ENCODE results near the gene EVA1A.

The EVA1A gene

DNA sequence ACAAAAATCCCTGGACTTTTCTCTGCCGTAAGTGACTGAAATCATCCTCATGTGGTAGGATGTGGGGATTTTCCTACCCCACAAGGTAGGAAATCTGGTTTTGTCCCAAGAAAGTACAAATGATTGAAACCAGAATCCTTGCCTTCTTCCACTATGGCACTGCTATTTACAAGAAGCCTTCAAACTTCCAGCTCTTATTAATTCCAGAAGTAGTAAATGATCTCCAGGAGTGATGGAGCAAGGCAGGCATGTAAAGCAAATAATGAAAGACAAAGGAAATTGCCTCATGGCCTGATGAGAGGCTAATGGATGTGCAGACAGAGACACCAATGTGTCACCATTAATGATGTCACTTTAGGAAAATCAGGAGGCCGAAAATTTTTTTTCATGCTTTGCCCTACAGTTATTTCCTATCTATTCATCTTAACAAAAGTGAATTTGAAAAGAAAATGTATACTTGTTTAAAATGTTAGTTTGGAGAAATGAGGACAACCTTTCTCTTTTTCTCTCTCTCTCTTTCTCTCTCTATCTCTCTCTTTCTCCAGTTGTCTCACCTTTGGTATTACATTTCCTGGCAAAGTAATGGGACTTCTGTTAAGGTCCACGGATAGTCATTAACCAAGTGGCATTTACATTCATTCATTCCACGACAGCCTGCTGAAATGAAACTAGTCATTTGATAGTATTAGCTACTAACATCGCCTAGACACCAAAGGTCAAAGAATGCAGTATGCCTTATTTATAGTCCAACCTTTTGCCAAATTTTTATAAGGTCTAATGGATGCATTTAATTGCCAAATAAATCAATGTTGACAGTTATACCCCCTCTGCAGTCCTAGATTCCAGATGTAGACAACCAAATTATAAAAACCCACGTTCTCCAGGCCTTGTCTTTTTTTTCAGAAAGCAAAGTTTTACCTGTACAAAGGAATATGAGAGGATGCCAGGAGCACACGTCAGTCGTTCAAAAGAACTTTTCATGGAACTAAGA is 5.0 kb upstream of the EVA1A start:
- Histone ChIP-seq H3K27ac (ENCODE audit: low read depth, low read length) (no peak overlapping the region), H4K20me1 (ENCODE audit: control insufficient read depth, insufficient read depth, low read depth, low read length) (no peaks in the 10 kb centered on the region), H3K27me3 (ENCODE audit: control insufficient read depth, low read length) (no peaks in the 10 kb centered on the region), H3K4me1 (ENCODE audit: control insufficient read depth, low read length) (no peaks in the 10 kb centered on the region), H3K4me3 (ENCODE audit: low read length) (no peak overlapping the region), H3K79me2 (ENCODE audit: control insufficient read depth, low read length) (no peaks in the 10 kb centered on the region), H3K4me2 (ENCODE audit: low read length) (no peak overlapping the region), H3K36me3 (ENCODE audit: control insufficient read depth, low read length) (no peaks in the 10 kb centered on the region), H3F3A (ENCODE audit: control insufficient read depth, insufficient read depth) (no peaks in the 10 kb centered on the region), H3K9me2 (replicated peaks; ENCODE audit: control insufficient read depth, low read length) (no peaks in the 10 kb centered on the region), H3K9me3 (ENCODE audit: control insufficient read depth, insufficient read depth, low read length) (no peaks in the 10 kb centered on the region)
- no peak for TF ChIP-seq EZH2phosphoT487 (IDR thresholded peaks at IDR 0.05; ENCODE audit: borderline replicate concordance, low read length)
- TF ChIP-seq, protein P1, sequence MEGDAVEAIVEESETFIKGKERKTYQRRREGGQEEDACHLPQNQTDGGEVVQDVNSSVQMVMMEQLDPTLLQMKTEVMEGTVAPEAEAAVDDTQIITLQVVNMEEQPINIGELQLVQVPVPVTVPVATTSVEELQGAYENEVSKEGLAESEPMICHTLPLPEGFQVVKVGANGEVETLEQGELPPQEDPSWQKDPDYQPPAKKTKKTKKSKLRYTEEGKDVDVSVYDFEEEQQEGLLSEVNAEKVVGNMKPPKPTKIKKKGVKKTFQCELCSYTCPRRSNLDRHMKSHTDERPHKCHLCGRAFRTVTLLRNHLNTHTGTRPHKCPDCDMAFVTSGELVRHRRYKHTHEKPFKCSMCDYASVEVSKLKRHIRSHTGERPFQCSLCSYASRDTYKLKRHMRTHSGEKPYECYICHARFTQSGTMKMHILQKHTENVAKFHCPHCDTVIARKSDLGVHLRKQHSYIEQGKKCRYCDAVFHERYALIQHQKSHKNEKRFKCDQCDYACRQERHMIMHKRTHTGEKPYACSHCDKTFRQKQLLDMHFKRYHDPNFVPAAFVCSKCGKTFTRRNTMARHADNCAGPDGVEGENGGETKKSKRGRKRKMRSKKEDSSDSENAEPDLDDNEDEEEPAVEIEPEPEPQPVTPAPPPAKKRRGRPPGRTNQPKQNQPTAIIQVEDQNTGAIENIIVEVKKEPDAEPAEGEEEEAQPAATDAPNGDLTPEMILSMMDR (IDR thresholded peaks at IDR 0.05; ENCODE audit: low read depth, low read length, poor library complexity, severe bottlenecking), result no peak

DNA sequence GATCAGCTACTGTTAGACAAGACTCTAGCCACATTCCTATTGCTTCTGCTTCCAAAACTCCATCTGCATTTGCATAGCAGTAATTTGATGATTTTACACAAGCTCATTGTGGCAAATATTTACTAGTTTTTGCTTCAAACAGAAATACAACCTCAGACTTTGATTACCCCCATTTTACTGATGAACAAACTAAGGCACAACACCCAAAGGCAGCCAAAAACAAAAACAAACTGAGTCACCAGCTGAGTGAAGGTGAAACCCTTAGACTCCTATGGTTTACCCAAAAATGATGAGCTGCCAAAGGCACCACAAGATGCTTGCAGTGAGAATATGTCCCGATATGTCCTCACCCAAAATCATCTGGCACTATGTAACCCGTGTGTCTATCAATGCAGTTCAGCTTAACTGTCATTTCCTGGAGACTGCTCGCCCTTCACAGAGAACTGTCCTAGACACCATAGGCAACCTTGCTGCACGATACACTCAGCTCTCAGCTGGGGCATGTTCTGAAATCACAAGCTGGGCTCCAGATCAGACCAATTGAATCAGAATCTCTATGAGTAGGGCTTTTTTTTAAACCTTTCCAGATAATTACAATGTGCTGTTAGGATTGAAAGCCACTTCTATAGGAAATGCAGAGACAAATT is 4.1 kb upstream of the EVA1A start:
- Histone ChIP-seq H3K36me3 (ENCODE audit: control insufficient read depth, low read length) (no peaks in the 10 kb centered on the region), H4K20me1 (ENCODE audit: control insufficient read depth, insufficient read depth, low read depth, low read length) (no peaks in the 10 kb centered on the region), H3K4me3 (ENCODE audit: low read length) (no peak overlapping the region), H3K9me2 (replicated peaks; ENCODE audit: control insufficient read depth, low read length) (no peaks in the 10 kb centered on the region), H3K4me2 (ENCODE audit: low read length) (no peak overlapping the region), H3F3A (ENCODE audit: control insufficient read depth, insufficient read depth) (no peaks in the 10 kb centered on the region), H3K9me3 (ENCODE audit: control insufficient read depth, insufficient read depth, low read length) (no peaks in the 10 kb centered on the region), H3K79me2 (ENCODE audit: control insufficient read depth, low read length) (no peaks in the 10 kb centered on the region), H3K27ac (ENCODE audit: low read depth, low read length) (no peak overlapping the region), H3K4me1 (ENCODE audit: control insufficient read depth, low read length) (no peaks in the 10 kb centered on the region), H3K27me3 (ENCODE audit: control insufficient read depth, low read length) (no peaks in the 10 kb centered on the region)
- TF ChIP-seq, protein P1 (IDR thresholded peaks at IDR 0.05; ENCODE audit: low read depth, low read length, poor library complexity, severe bottlenecking), result no peak
- no peak for TF ChIP-seq EZH2phosphoT487 (IDR thresholded peaks at IDR 0.05; ENCODE audit: borderline replicate concordance, low read length)

DNA sequence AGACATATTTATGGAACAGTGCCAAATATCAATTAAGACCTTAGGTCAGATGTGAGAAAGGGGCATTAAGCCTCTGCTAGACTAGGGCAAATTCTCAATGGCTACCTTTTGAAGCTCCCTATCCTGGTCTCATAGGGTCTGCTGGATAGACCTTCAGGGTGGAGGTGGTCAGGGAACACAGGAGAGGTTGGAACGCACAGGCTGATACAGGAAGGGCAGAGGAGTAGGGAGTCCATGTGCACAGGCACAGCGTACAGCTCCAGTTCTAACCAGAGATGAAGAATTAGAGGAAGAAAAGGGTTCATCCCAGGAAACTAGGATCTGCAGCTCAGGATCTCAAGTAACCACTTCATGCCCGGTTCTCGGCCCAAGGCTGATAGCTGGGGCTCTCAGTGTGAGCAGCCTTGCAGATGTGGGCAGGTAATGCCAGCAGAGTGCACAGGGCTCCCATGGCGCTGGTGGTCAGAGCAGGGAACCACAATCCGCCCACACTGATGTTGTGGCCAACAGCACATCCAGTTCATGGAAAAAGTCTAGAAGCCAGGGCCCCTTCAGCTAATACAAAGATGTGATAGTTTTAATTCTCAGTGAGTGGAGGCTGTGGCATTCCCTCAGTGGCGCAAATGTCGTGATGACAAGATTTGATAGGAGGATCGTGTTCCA is 3.4 kb upstream of the EVA1A start:
- H3K4me3 ChIP-seq (ENCODE audit: low read length), result no peak overlapping the region
- no peaks in the 10 kb centered on the region for H3K27me3 ChIP-seq (ENCODE audit: control insufficient read depth, low read length)
- H3F3A ChIP-seq (ENCODE audit: control insufficient read depth, insufficient read depth), result no peaks in the 10 kb centered on the region
- H3K36me3 ChIP-seq (ENCODE audit: control insufficient read depth, low read length), result no peaks in the 10 kb centered on the region
- H3K4me2 ChIP-seq (ENCODE audit: low read length), result no peak overlapping the region
- no peaks in the 10 kb centered on the region for H3K79me2 ChIP-seq (ENCODE audit: control insufficient read depth, low read length)
- no peaks in the 10 kb centered on the region for H3K9me3 ChIP-seq (ENCODE audit: control insufficient read depth, insufficient read depth, low read length)
- H4K20me1 ChIP-seq (ENCODE audit: control insufficient read depth, insufficient read depth, low read depth, low read length), result no peaks in the 10 kb centered on the region
- no peaks in the 10 kb centered on the region for H3K9me2 ChIP-seq (replicated peaks; ENCODE audit: control insufficient read depth, low read length)
- no peak overlapping the region for H3K27ac ChIP-seq (ENCODE audit: low read depth, low read length)
- TF ChIP-seq EZH2phosphoT487 (IDR thresholded peaks at IDR 0.05; ENCODE audit: borderline replicate concordance, low read length), result no peak
- TF ChIP-seq, protein P1 (IDR thresholded peaks at IDR 0.05; ENCODE audit: low read depth, low read length, poor library complexity, severe bottlenecking), result no peak
- no peaks in the 10 kb centered on the region for H3K4me1 ChIP-seq (ENCODE audit: control insufficient read depth, low read length)

Data from DOHH2 (cell line).